Esophagus squamous epithelium (tissue), 4 donors: Measurements from ENCODE around the gene LOXHD1.

Experiments used
- CTCF ChIP-seq, 6 experiments: fragments of 450-650 bp in 4 of 6; fragments of 200-600 bp in 2 of 6; sonication (generic) in 2 of 6; IDR thresholded peaks; one replicate each; pipeline ENCODE4 v1.5.1; 2016 to 2019; ENCODE audit warnings: antibody characterized with exemption in 6 of 6, mild to moderate bottlenecking in 4 of 6, moderate library complexity in 4 of 6
- POLR2A ChIP-seq, 4 donors: fragments of 450-650 bp; IDR thresholded peaks; one replicate each; pipeline ENCODE4 v1.6.1; 2017; ENCODE audit warnings: antibody characterized with exemption in 4 of 4, mild to moderate bottlenecking in 4 of 4, moderate library complexity in 3 of 4

DNA sequence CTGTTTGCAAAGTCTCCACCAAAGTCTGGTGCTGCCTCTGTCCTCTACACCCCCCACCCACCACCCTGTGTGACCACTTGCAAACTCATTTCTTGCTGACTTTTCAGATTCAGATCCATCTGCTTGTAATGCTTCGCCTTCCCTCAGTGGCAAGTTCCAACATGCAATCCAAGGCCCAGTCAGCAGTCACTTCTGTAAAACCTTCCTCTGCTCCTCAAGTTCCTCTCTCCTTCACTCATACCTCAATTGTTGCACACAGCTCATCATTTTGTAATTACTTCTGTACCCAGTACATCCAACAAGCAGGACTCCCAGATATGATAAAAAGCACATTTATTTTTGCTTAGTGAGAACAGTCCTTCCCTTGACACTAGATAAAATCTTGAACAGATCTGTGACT, 6.5 kb upstream of the LOXHD1 start:
- TF ChIP-seq POLR2A (IDR thresholded peaks at IDR 0.05): no peak
- no peak for TF ChIP-seq CTCF (IDR thresholded peaks at IDR 0.05)
